ENCODE results near the gene KIT.

KIT gene

GRCh38 chr4:54657551-54658251, at the start of gene KIT:
Gene KIT (plus strand): TSS chr4:54657957. CDS start chr4:54658015, 58 bp downstream.
- peak; percentile 11; the same call in 1 of the 3 replicates for ATAC-seq (ENCODE audit: low read depth)
- H3K27ac ChIP-seq (ENCODE audit: poor library complexity, severe bottlenecking), result no peak within 1 kb of the TSS
- no peak for TF ChIP-seq CTCF (IDR thresholded peaks at IDR 0.05; ENCODE audit: poor library complexity, severe bottlenecking)
- no peaks in the 10 kb centered on the region for H3K36me3 ChIP-seq (ENCODE audit: low read depth)
- H3K4me3 ChIP-seq (ENCODE audit: severe bottlenecking), result peak within 1 kb of the TSS; percentile 22
- peaks cover 40% of the 10 kb centered on the region for H3K27me3 ChIP-seq (ENCODE audit: insufficient read depth, poor library complexity, severe bottlenecking)
- DNase-seq (ENCODE audit: low spot score), result no peak
- no peaks in the 10 kb centered on the region for H3K9me3 ChIP-seq (ENCODE audit: severe bottlenecking)
- H3K4me1 ChIP-seq (ENCODE audit: insufficient read depth, poor library complexity, severe bottlenecking), result peaks cover 30% of the 10 kb centered on the region

- Histone ChIP-seq H3K27ac (ENCODE audit: poor library complexity, severe bottlenecking) (no peak overlapping the region), H3K36me3 (ENCODE audit: low read depth) (no peaks in the 10 kb centered on the region), H3K9me3 (ENCODE audit: severe bottlenecking) (no peaks in the 10 kb centered on the region), H3K27me3 (ENCODE audit: insufficient read depth, poor library complexity, severe bottlenecking) (no peaks in the 10 kb centered on the region), H3K4me3 (ENCODE audit: severe bottlenecking) (no peak overlapping the region), H3K4me1 (ENCODE audit: insufficient read depth, poor library complexity, severe bottlenecking) (no peaks in the 10 kb centered on the region)
- DNase-seq (ENCODE audit: low spot score) (no peak), ATAC-seq (ENCODE audit: low read depth) (no peak)
- TF ChIP-seq CTCF (IDR thresholded peaks at IDR 0.05; ENCODE audit: poor library complexity, severe bottlenecking), result no peak
Measured at GRCh38 chr4:54609310-54609709, 48.4 kb upstream of the KIT start.

GRCh38 chr4:54614149-54614548, 43.6 kb upstream of the KIT start:
- Histone ChIP-seq H3K4me1 (ENCODE audit: insufficient read depth, poor library complexity, severe bottlenecking) (no peaks in the 10 kb centered on the region), H3K36me3 (ENCODE audit: low read depth) (no peaks in the 10 kb centered on the region), H3K27ac (ENCODE audit: poor library complexity, severe bottlenecking) (no peak overlapping the region), H3K9me3 (ENCODE audit: severe bottlenecking) (no peaks in the 10 kb centered on the region), H3K27me3 (ENCODE audit: insufficient read depth, poor library complexity, severe bottlenecking) (no peaks in the 10 kb centered on the region), H3K4me3 (ENCODE audit: severe bottlenecking) (no peak overlapping the region)
- ATAC-seq (ENCODE audit: low read depth), result no peak
- no peak for TF ChIP-seq CTCF (IDR thresholded peaks at IDR 0.05; ENCODE audit: poor library complexity, severe bottlenecking)
- no peak for DNase-seq (ENCODE audit: low spot score)

GRCh38 chr4:54620773-54621172, 37.0 kb upstream of the KIT start:
- DNase-seq (ENCODE audit: low spot score) (no peak), ATAC-seq (ENCODE audit: low read depth) (no peak)
- no peaks in the 10 kb centered on the region for H3K4me1 ChIP-seq (ENCODE audit: insufficient read depth, poor library complexity, severe bottlenecking)
- no peaks in the 10 kb centered on the region for H3K36me3 ChIP-seq (ENCODE audit: low read depth)
- no peaks in the 10 kb centered on the region for H3K9me3 ChIP-seq (ENCODE audit: severe bottlenecking)
- no peaks in the 10 kb centered on the region for H3K27me3 ChIP-seq (ENCODE audit: insufficient read depth, poor library complexity, severe bottlenecking)
- H3K27ac ChIP-seq (ENCODE audit: poor library complexity, severe bottlenecking), result no peak overlapping the region
- H3K4me3 ChIP-seq (ENCODE audit: severe bottlenecking), result no peak overlapping the region
- no peak for TF ChIP-seq CTCF (IDR thresholded peaks at IDR 0.05; ENCODE audit: poor library complexity, severe bottlenecking)

- no peaks in the 10 kb centered on the region for H3K4me1 ChIP-seq (ENCODE audit: insufficient read depth, poor library complexity, severe bottlenecking)
- no peak for DNase-seq (ENCODE audit: low spot score)
- ATAC-seq (ENCODE audit: low read depth), result no peak
- H3K9me3 ChIP-seq (ENCODE audit: severe bottlenecking), result no peaks in the 10 kb centered on the region
- TF ChIP-seq CTCF (IDR thresholded peaks at IDR 0.05; ENCODE audit: poor library complexity, severe bottlenecking), result no peak
- H3K4me3 ChIP-seq (ENCODE audit: severe bottlenecking), result no peak overlapping the region
- no peaks in the 10 kb centered on the region for H3K27me3 ChIP-seq (ENCODE audit: insufficient read depth, poor library complexity, severe bottlenecking)
- no peak overlapping the region for H3K27ac ChIP-seq (ENCODE audit: poor library complexity, severe bottlenecking)
- no peaks in the 10 kb centered on the region for H3K36me3 ChIP-seq (ENCODE audit: low read depth)
Measured at GRCh38 chr4:54625391-54625790, 32.4 kb upstream of the KIT start.

Measured in RWPE2 (cell line).